Measurements from ENCODE around the gene LDLR. TPM values are rescaled to one million over a fixed set of nuclear protein-coding genes. Genes with fewer than 3 reads are reported as not detected.
"Not testable (repeated sequence)": the region's sequence is repeated elsewhere in the genome, so short reads cannot be mapped to it uniquely, and the experiment has no call there.

Gene LDLR
- total RNA-seq, 2 donors from 2014 or later, result 98.2 to 139 TPM

GRCh38 chr19:11101057-11101456 lies 11.8 kb downstream of the LDLR start:
- H3K36me3 Mint-ChIP-seq (ENCODE audit: low read depth), result peaks cover 2% of the 10 kb centered on the region
- no peak for DNase-seq
- peaks cover 8% of the 10 kb centered on the region for H3K4me1 Mint-ChIP-seq
- peaks cover 5% of the 10 kb centered on the region for H3K9me3 ChIP-seq (ENCODE audit: control insufficient read depth, low read length, poor library complexity, severe bottlenecking)
- no peak overlapping the region for H3K4me3 Mint-ChIP-seq
- no peaks in the 10 kb centered on the region for H3K27me3 Mint-ChIP-seq
- H3K27ac Mint-ChIP-seq, result no peak overlapping the region
- no peak for ATAC-seq

DNA sequence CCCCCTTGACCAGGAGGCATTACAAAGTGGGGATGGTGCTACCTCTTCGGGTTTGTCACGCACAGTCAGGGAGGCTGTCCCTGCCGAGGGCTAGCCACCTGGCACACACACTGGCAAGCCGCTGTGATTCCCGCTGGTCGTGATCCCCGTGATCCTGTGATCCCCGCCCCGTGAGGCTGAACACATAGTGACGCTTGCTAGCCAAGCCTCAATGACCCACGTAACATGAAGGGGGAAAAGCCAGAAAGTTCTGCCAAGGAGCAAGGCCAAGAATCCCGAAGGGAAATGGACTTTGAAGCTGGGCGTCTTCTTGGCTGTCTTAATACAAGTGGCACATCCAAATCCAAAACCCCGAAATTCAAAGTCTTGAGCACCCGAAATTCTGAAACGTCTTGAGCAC lies 13.7 kb downstream of the LDLR start:
- H3K36me3 Mint-ChIP-seq (ENCODE audit: low read depth), result peaks cover 2% of the 10 kb centered on the region
- H3K4me1 Mint-ChIP-seq, result peaks cover 5% of the 10 kb centered on the region

DNA sequence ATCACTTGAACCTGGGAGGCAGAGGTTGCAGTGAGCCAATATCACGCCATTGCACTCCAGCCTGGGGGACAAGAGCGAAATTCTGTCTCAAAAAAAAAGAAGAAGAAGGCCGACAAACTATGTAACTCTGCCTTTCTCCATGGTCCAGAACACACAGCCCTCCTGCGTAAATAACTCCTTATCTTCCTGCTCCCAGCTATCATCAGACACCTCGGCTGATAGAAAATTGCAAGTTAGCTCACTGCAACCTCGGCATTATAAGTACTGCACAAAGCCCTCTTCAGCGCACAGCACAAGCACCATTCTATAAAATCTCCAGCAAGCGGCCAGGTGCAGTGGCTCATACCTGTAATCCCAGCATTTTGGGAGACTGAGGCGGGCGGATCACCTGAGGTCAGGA lies 14.4 kb downstream of the LDLR start:
- DNase-seq; H3K27me3 Mint-ChIP-seq; H3K4me3 Mint-ChIP-seq; ATAC-seq; H3K4me1 Mint-ChIP-seq; H3K9me3 ChIP-seq (ENCODE audit: control insufficient read depth, low read length, poor library complexity, severe bottlenecking); H3K36me3 Mint-ChIP-seq (ENCODE audit: low read depth): not testable (repeated sequence)
- H3K27ac Mint-ChIP-seq, result peak overlapping the region; percentile 14

More for the DNA sequence above, 13.7 kb downstream of the LDLR start:
- DNase-seq (no peak), ATAC-seq (no peak)
- no peak overlapping the region for H3K4me3 Mint-ChIP-seq
- no peak overlapping the region for H3K27ac Mint-ChIP-seq
- H3K9me3 ChIP-seq (ENCODE audit: control insufficient read depth, low read length, poor library complexity, severe bottlenecking), result peaks cover 5% of the 10 kb centered on the region
- H3K27me3 Mint-ChIP-seq, result no peaks in the 10 kb centered on the region

DNA sequence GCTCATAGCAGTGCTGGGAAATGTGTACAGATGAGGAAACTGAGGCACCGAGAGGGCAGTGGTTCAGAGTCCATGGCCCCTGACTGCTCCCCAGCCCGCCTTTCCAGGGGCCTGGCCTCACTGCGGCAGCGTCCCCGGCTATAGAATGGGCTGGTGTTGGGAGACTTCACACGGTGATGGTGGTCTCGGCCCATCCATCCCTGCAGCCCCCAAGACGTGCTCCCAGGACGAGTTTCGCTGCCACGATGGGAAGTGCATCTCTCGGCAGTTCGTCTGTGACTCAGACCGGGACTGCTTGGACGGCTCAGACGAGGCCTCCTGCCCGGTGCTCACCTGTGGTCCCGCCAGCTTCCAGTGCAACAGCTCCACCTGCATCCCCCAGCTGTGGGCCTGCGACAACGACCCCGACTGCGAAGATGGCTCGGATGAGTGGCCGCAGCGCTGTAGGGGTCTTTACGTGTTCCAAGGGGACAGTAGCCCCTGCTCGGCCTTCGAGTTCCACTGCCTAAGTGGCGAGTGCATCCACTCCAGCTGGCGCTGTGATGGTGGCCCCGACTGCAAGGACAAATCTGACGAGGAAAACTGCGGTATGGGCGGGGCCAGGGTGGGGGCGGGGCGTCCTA lies 15.9 kb downstream of the LDLR start:
- ATAC-seq (no peak), DNase-seq (no peak)
- peaks cover 5% of the 10 kb centered on the region for H3K36me3 Mint-ChIP-seq (ENCODE audit: low read depth)
- no peak overlapping the region for H3K4me3 Mint-ChIP-seq
- no peaks in the 10 kb centered on the region for H3K9me3 ChIP-seq (ENCODE audit: control insufficient read depth, low read length, poor library complexity, severe bottlenecking)
- no peaks in the 10 kb centered on the region for H3K27me3 Mint-ChIP-seq
- peaks cover under 1% of the 10 kb centered on the region for H3K4me1 Mint-ChIP-seq
- H3K27ac Mint-ChIP-seq, result no peak overlapping the region

DNA sequence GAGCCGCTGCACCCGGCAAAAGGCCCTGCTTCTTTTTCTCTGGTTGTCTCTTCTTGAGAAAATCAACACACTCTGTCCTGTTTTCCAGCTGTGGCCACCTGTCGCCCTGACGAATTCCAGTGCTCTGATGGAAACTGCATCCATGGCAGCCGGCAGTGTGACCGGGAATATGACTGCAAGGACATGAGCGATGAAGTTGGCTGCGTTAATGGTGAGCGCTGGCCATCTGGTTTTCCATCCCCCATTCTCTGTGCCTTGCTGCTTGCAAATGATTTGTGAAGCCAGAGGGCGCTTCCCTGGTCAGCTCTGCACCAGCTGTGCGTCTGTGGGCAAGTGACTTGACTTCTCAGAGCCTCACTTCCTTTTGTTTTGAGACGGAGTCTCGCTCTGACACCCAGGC lies 17.2 kb downstream of the LDLR start:
- no peak overlapping the region for H3K4me3 Mint-ChIP-seq
- no peaks in the 10 kb centered on the region for H3K4me1 Mint-ChIP-seq
- ATAC-seq, result no peak
- DNase-seq, result no peak
- peak overlapping the region; percentile 11 for H3K27ac Mint-ChIP-seq
- no peaks in the 10 kb centered on the region for H3K9me3 ChIP-seq (ENCODE audit: control insufficient read depth, low read length, poor library complexity, severe bottlenecking)
- no peaks in the 10 kb centered on the region for H3K27me3 Mint-ChIP-seq
- peaks cover 5% of the 10 kb centered on the region for H3K36me3 Mint-ChIP-seq (ENCODE audit: low read depth)

DNA sequence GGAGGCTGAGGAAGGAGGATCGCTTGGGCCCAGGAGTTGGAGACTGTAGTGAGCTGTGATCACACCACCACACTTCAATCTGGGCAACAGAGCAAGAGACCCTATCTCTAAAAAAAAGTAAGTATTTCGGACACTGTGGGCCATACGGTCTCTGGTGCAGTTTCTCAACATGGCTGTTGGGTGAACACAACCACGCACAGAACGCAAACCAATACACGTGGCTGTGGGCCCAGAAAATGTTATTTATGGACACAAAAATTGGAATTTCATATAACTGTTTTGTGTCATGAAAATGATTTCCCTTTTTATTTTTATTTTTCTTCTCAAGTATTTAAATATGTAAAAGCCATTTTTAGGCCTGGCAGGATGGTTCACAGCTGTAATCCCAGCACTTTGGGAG lies 19.5 kb downstream of the LDLR start:
- peaks cover 8% of the 10 kb centered on the region for H3K36me3 Mint-ChIP-seq (ENCODE audit: low read depth)
- no peak for ATAC-seq
- H3K4me3 Mint-ChIP-seq, result no peak overlapping the region

GRCh38 chr19:11111117-11111770 lies 22.0 kb downstream of the LDLR start:
- ATAC-seq (no peak), DNase-seq (no peak)
- Mint-ChIP-seq H3K4me1 (peaks cover 3% of the 10 kb centered on the region), H3K27me3 (no peaks in the 10 kb centered on the region), H3K36me3 (ENCODE audit: low read depth) (peaks cover 8% of the 10 kb centered on the region), H3K27ac (no peak overlapping the region), H3K4me3 (no peak overlapping the region)
- no peaks in the 10 kb centered on the region for H3K9me3 ChIP-seq (ENCODE audit: control insufficient read depth, low read length, poor library complexity, severe bottlenecking)

More for the DNA sequence above, 19.5 kb downstream of the LDLR start:
- H3K27me3 Mint-ChIP-seq, result no peaks in the 10 kb centered on the region
- DNase-seq, result no peak
- H3K4me1 Mint-ChIP-seq, result peaks cover 3% of the 10 kb centered on the region
- H3K27ac Mint-ChIP-seq, result peak overlapping the region; percentile 65
- H3K9me3 ChIP-seq (ENCODE audit: control insufficient read depth, low read length, poor library complexity, severe bottlenecking), result no peaks in the 10 kb centered on the region

DNA sequence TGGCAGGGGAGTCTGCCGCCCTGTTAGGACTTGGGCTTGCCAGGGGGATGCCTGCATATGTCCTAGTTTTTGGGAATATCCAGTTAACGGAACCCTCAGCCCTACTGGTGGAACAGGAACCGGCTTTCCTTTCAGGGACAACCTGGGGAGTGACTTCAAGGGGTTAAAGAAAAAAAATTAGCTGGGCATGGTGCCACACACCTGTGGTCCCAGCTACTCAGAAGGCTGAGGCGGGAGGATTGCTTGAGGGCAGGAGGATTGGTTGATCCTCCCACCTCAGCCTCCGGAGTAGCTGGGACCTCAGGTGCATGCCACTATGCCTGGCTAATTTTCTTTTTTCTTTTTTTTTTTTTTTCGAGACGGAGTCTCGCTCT lies 22.5 kb downstream of the LDLR start:
- H3K36me3 Mint-ChIP-seq (ENCODE audit: low read depth), result peaks cover 8% of the 10 kb centered on the region
- H3K27ac Mint-ChIP-seq, result no peak overlapping the region
- peaks cover 3% of the 10 kb centered on the region for H3K4me1 Mint-ChIP-seq
- no peak overlapping the region for H3K4me3 Mint-ChIP-seq
- ATAC-seq, result no peak
- no peaks in the 10 kb centered on the region for H3K27me3 Mint-ChIP-seq
- DNase-seq, result no peak
- no peaks in the 10 kb centered on the region for H3K9me3 ChIP-seq (ENCODE audit: control insufficient read depth, low read length, poor library complexity, severe bottlenecking)

DNA sequence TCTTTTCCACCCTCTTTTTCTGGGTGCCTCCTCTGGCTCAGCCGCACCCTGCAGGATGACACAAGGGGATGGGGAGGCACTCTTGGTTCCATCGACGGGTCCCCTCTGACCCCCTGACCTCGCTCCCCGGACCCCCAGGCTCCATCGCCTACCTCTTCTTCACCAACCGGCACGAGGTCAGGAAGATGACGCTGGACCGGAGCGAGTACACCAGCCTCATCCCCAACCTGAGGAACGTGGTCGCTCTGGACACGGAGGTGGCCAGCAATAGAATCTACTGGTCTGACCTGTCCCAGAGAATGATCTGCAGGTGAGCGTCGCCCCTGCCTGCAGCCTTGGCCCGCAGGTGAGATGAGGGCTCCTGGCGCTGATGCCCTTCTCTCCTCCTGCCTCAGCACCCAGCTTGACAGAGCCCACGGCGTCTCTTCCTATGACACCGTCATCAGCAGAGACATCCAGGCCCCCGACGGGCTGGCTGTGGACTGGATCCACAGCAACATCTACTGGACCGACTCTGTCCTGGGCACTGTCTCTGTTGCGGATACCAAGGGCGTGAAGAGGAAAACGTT lies 24.0 kb downstream of the LDLR start:
- H3K27ac Mint-ChIP-seq, result peak overlapping the region; percentile 79
- H3K27me3 Mint-ChIP-seq, result no peaks in the 10 kb centered on the region
- peaks cover 8% of the 10 kb centered on the region for H3K36me3 Mint-ChIP-seq (ENCODE audit: low read depth)
- peaks cover 3% of the 10 kb centered on the region for H3K4me1 Mint-ChIP-seq
- ATAC-seq, result no peak
- DNase-seq, result no peak
- H3K9me3 ChIP-seq (ENCODE audit: control insufficient read depth, low read length, poor library complexity, severe bottlenecking), result no peaks in the 10 kb centered on the region
- peak overlapping the region; percentile 50 for H3K4me3 Mint-ChIP-seq

DNA sequence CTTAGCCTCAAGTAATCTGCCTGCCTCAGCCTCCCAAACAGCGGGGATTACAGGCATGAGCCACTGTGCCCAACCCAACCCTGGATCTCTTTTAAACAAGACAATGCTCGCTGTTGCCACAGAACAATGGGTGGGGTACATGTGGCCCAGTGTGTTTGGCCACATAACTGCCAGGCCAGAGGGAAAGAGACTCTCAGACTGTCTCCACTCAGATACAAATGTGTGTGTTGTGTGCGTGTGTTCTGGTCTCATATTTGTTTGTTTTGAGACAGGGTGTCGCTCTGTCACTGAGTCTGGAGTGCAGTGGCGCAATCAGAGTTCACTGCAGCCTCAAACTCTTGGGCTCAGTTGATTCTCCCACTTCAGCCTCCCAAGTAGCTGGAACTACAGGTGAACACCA lies 25.8 kb downstream of the LDLR start:
- DNase-seq, result no peak
- H3K4me3 Mint-ChIP-seq, result no peak overlapping the region
- H3K27me3 Mint-ChIP-seq, result no peaks in the 10 kb centered on the region
- no peak for ATAC-seq
- H3K36me3 Mint-ChIP-seq (ENCODE audit: low read depth), result peaks cover 5% of the 10 kb centered on the region
- peak overlapping the region; percentile 56 for H3K27ac Mint-ChIP-seq
- peaks cover 3% of the 10 kb centered on the region for H3K4me1 Mint-ChIP-seq
- no peaks in the 10 kb centered on the region for H3K9me3 ChIP-seq (ENCODE audit: control insufficient read depth, low read length, poor library complexity, severe bottlenecking)

DNA sequence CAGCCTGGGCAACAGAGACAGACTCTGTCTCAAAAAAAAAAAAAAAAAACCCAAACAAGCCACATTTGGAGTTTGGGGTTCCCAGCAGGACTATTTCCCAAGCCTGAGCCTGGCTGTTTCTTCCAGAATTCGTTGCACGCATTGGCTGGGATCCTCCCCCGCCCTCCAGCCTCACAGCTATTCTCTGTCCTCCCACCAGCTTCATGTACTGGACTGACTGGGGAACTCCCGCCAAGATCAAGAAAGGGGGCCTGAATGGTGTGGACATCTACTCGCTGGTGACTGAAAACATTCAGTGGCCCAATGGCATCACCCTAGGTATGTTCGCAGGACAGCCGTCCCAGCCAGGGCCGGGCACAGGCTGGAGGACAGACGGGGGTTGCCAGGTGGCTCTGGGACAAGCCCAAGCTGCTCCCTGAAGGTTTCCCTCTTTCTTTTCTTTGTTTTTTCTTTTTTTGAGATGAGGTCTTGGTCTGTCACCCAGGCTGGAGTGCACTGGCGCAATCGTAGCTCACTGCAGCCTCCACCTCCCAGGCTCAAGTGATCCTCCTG lies 26.7 kb downstream of the LDLR start:
- peak overlapping the region; percentile 45 for H3K27ac Mint-ChIP-seq

DNA sequence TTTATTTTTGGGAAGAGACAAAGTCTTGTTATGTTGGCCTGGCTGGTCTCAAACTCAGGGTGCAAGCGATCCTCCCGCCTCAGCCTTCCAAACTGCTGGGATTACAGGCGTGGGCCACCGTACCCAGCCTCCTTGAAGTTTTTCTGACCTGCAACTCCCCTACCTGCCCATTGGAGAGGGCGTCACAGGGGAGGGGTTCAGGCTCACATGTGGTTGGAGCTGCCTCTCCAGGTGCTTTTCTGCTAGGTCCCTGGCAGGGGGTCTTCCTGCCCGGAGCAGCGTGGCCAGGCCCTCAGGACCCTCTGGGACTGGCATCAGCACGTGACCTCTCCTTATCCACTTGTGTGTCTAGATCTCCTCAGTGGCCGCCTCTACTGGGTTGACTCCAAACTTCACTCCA lies 27.2 kb downstream of the LDLR start:
- H3K27ac Mint-ChIP-seq, result peak overlapping the region; percentile 45
- no peak for DNase-seq

More for the DNA sequence above, 26.7 kb downstream of the LDLR start:
- Mint-ChIP-seq H3K36me3 (ENCODE audit: low read depth) (peaks cover 5% of the 10 kb centered on the region), H3K4me1 (peaks cover 3% of the 10 kb centered on the region), H3K27me3 (no peaks in the 10 kb centered on the region), H3K4me3 (peak overlapping the region; percentile 47)
- H3K9me3 ChIP-seq (ENCODE audit: control insufficient read depth, low read length, poor library complexity, severe bottlenecking), result no peaks in the 10 kb centered on the region
- ATAC-seq (no peak), DNase-seq (no peak)

DNA sequence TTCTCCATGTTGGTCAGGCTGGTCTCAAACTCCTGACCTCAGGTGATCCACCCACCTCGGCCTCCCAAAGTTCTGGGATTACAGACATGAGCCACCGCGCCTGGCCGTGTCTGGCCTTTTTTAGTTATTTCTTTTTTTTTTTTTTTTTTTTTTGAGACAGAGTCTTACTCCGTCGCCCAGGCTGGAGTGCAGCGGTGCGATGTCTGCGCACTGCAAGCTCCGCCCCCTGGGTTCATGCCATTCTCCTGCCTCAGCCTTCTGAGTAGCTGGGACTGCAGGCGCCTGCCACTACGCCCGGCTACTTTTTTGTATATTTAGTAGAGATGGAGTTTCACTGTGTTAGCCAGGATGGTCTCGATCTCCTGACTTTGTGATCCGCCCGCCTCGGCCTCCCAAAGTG lies 32.7 kb downstream of the LDLR start:
- DNase-seq; H3K4me3 Mint-ChIP-seq; H3K4me1 Mint-ChIP-seq; H3K9me3 ChIP-seq (ENCODE audit: control insufficient read depth, low read length, poor library complexity, severe bottlenecking); ATAC-seq; H3K27me3 Mint-ChIP-seq; H3K36me3 Mint-ChIP-seq (ENCODE audit: low read depth): not testable (repeated sequence)
- H3K27ac Mint-ChIP-seq, result peak overlapping the region; percentile 59

More for the DNA sequence above, 27.2 kb downstream of the LDLR start:
- no peak for ATAC-seq
- H3K27me3 Mint-ChIP-seq, result no peaks in the 10 kb centered on the region
- peaks cover 3% of the 10 kb centered on the region for H3K4me1 Mint-ChIP-seq
- H3K36me3 Mint-ChIP-seq (ENCODE audit: low read depth), result peaks cover 5% of the 10 kb centered on the region
- no peaks in the 10 kb centered on the region for H3K9me3 ChIP-seq (ENCODE audit: control insufficient read depth, low read length, poor library complexity, severe bottlenecking)
- H3K4me3 Mint-ChIP-seq, result no peak overlapping the region

Measured in T-helper 17 cell (primary cell).